Measurements from ENCODE around the gene AK5.

Gene AK5

DNA sequence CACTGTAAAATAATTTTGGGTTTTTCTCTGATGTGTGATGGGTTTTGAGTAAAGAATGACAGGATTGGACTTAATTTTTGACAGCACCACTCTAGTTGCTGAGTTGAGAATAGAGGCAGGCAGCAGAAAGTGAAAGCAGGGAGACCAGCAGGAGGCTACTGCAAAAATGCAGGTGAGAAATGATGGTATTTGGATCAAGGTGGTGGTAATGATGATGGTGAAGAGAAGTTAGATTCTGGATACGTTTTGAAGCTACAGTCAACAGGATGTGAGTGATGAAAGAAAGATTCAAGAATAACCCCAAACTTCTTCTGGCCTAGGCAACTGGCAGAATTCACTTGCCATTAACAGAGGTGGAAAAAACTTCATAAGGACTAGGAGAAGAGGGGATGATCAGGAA is 14.8 kb upstream of the AK5 start:
- Mint-ChIP-seq H3K4me3 (no peak overlapping the region), H3K27ac (no peak overlapping the region), H3K27me3 (ENCODE audit: low read depth, poor library complexity) (peaks cover 14% of the 10 kb centered on the region), H3K36me3 (ENCODE audit: low read depth) (no peaks in the 10 kb centered on the region), H3K4me1 (no peaks in the 10 kb centered on the region), H3K9me3 (no peaks in the 10 kb centered on the region)
- TF ChIP-seq, protein P1, sequence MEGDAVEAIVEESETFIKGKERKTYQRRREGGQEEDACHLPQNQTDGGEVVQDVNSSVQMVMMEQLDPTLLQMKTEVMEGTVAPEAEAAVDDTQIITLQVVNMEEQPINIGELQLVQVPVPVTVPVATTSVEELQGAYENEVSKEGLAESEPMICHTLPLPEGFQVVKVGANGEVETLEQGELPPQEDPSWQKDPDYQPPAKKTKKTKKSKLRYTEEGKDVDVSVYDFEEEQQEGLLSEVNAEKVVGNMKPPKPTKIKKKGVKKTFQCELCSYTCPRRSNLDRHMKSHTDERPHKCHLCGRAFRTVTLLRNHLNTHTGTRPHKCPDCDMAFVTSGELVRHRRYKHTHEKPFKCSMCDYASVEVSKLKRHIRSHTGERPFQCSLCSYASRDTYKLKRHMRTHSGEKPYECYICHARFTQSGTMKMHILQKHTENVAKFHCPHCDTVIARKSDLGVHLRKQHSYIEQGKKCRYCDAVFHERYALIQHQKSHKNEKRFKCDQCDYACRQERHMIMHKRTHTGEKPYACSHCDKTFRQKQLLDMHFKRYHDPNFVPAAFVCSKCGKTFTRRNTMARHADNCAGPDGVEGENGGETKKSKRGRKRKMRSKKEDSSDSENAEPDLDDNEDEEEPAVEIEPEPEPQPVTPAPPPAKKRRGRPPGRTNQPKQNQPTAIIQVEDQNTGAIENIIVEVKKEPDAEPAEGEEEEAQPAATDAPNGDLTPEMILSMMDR (IDR thresholded peaks at IDR 0.05): no peak
- no peak for DNase-seq

DNA sequence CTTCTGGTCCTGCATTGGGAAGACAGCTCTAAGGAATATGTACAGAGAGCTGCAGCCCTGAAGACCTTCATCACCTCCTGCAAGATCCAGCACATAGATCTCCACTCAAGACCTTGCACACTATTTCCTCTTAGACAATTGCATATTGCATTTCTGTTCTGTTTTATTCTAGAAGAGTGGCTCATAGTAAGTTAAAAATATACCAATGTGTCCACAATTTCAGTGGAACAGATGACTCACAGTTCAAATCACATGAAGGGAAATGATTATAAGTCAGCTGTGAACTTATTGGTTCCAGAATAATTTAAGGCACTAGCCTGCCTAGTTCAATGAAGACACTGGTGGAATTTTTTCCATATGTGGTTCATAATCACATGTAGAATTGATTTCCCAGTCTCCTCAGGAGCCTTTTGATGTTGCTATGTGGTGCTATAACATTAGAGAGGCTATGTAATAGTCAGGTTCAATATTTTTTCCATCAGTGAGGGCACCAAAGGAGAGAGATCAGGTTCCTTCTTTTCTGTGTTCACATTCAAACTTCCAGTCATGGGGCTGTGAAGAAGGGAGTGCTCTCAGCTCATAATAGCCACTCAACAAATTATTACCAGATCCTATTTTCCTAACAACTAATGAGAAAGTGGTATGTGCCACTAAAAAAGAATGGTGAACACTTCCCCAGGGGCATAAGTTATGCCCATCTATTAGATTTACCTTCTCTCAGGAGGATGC is 9.8 kb upstream of the AK5 start:
- Mint-ChIP-seq H3K4me3 (no peak overlapping the region), H3K36me3 (ENCODE audit: low read depth) (no peaks in the 10 kb centered on the region), H3K4me1 (no peaks in the 10 kb centered on the region), H3K27ac (no peak overlapping the region), H3K27me3 (ENCODE audit: low read depth, poor library complexity) (peaks cover 6% of the 10 kb centered on the region), H3K9me3 (no peaks in the 10 kb centered on the region)
- no peak for DNase-seq
- TF ChIP-seq, protein P1 (IDR thresholded peaks at IDR 0.05): no peak

DNA sequence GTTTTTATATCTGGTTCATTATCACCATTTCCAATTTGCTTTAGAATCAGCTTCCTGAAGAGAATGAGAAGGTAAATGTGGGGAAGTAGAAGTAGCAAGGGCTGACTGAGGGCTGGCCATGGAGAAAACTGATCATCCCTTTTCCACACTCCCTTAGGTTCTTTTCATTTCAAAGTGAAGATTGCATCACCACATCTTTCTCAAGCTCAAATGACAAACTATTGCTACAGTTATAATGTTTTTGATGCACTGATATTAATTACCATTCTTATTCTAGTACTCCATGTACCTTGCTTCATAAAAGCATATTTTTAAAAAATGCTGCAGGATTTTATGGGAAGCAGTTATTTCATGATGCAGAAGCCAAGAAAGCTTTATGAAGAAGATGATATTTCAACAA is 7.9 kb upstream of the AK5 start:
- peaks cover 17% of the 10 kb centered on the region for H3K27me3 Mint-ChIP-seq (ENCODE audit: low read depth, poor library complexity)
- no peaks in the 10 kb centered on the region for H3K9me3 Mint-ChIP-seq
- TF ChIP-seq, protein P1 (IDR thresholded peaks at IDR 0.05): no peak
- no peak for DNase-seq
- H3K4me1 Mint-ChIP-seq: no peaks in the 10 kb centered on the region
- H3K27ac Mint-ChIP-seq: no peak overlapping the region
- no peak overlapping the region for H3K4me3 Mint-ChIP-seq
- no peaks in the 10 kb centered on the region for H3K36me3 Mint-ChIP-seq (ENCODE audit: low read depth)

DNA sequence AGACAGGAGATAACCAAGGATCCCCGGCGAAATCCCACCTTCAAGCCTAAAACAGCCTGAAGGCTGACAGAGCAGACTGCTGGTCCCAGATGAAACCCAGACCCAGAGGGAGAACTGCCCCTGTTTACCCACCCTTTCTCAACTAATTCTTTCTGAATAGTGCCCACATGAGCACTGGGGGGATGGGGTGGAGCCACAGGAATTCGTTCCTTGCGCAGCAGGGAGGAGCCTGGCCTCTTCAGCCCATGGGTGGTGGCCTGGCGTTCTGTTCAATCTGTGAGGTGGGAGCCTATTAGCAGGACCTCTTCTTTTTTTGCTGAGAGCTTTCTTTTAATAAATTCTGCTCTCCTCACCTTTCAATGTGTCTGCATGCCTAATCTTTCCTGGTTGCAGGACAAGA is 6.6 kb upstream of the AK5 start:
- no peak overlapping the region for H3K4me3 Mint-ChIP-seq
- TF ChIP-seq, protein P1 (IDR thresholded peaks at IDR 0.05): no peak
- no peaks in the 10 kb centered on the region for H3K9me3 Mint-ChIP-seq
- no peaks in the 10 kb centered on the region for H3K4me1 Mint-ChIP-seq
- H3K27ac Mint-ChIP-seq: no peak overlapping the region
- no peaks in the 10 kb centered on the region for H3K36me3 Mint-ChIP-seq (ENCODE audit: low read depth)
- no peak for DNase-seq
- H3K27me3 Mint-ChIP-seq (ENCODE audit: low read depth, poor library complexity): peaks cover 21% of the 10 kb centered on the region

DNA sequence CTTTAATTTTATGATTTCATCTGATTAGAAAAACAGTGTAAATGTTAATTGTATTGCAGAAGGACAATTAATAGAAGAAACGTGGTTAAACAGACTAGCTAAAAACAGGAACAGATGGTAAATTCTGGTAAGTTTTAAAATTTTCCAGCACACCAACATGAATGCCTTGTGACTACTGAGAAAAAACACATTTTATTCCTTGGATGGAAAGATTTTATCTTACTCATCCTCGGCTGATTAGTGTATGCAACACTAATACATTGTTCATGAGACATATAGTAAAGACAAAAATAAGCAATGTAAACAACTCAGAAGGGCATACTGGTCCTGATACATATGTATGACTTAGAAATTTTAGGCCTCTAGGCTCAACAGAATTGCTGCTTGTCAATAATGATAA is 4.9 kb upstream of the AK5 start:
- H3K27ac Mint-ChIP-seq: no peak overlapping the region
- peaks cover 9% of the 10 kb centered on the region for H3K4me1 Mint-ChIP-seq
- H3K36me3 Mint-ChIP-seq (ENCODE audit: low read depth): no peaks in the 10 kb centered on the region
- H3K9me3 Mint-ChIP-seq: no peaks in the 10 kb centered on the region
- H3K4me3 Mint-ChIP-seq: no peak overlapping the region
- H3K27me3 Mint-ChIP-seq (ENCODE audit: low read depth, poor library complexity): peaks cover 36% of the 10 kb centered on the region
- DNase-seq: no peak
- TF ChIP-seq, protein P1 (IDR thresholded peaks at IDR 0.05): no peak

DNA sequence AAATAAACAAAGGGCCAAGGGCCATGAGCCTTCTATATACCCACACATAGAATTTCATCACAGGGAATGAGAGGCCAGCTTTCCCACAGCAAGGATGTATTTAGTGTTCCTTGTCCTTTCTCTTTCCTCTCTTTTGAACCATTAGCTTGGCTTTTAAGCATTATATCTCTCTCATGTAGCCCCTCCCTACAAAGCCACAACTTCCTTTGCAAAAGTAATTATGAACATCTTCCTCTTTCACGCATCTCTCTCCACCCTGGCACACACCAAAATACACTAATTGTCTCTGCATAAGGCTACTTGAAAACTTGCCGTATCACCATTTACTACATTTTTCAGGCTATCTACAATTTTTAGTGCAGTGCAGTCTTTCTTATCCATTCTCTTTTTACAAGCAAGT is 1.9 kb upstream of the AK5 start:
- Mint-ChIP-seq H3K9me3 (no peaks in the 10 kb centered on the region), H3K27ac (no peak overlapping the region), H3K27me3 (ENCODE audit: low read depth, poor library complexity) (peaks cover 64% of the 10 kb centered on the region), H3K4me3 (no peak overlapping the region), H3K36me3 (ENCODE audit: low read depth) (no peaks in the 10 kb centered on the region), H3K4me1 (peaks cover 22% of the 10 kb centered on the region)
- TF ChIP-seq, protein P1 (IDR thresholded peaks at IDR 0.05): no peak
- no peak for DNase-seq
